Panc1 (cell line): ENCODE results near the gene PFKFB4. TPM values are rescaled to one million over a fixed set of nuclear protein-coding genes. Genes with fewer than 3 reads are reported as not detected.

ENCODE experiments used
- ATAC-seq: fragments of 200-7000 bp; cut with Tn5 transposase; 2 replicates; pipeline ENCODE4 v1.9.1; 2020; ENCODE audit warnings: mild to moderate bottlenecking, moderate library complexity
- BruUV-seq: library from RNA; stranded (reverse); fragments of 400-500 nt; replicated peaks from 2 replicates; lab custom pipeline; 2021; lab: Mats Ljungman, UMichigan
- CTCF ChIA-PET: fragments of 300-600 bp; sonication (Branson Sonifier 250); formaldehyde crosslinking; loops from one replicate; lab custom pipeline; 2022; ENCODE audit warnings: antibody characterized with exemption; lab: Charles Lee
- POLR2A ChIA-PET: fragments of 300-600 bp; sonication (Branson Sonifier 250); formaldehyde crosslinking; loops from one replicate; lab custom pipeline; 2022; ENCODE audit warnings: antibody characterized with exemption; lab: Charles Lee
- DNase-seq: peaks from one replicate; pipeline ENCODE4 v3.0.0-alpha.2; 2010; ENCODE audit warnings: low read depth, low spot score
- H3K27ac ChIP-seq: 2 replicates; pipeline ENCODE4 v1.5.1; 2011; ENCODE audit warnings: mild to moderate bottlenecking, low read length, inconsistent platforms
- H3K27me3 ChIP-seq: fragments of 200-500 bp; sonication (Bioruptor generic); 2 replicates; pipeline ENCODE4 v1.6.0; 2014; ENCODE audit warnings: low read length, inconsistent platforms; ENCODE audit not compliant: control insufficient read depth, insufficient read depth
- H3K36me3 ChIP-seq: fragments of 200-500 bp; sonication (Bioruptor generic); 2 replicates; pipeline ENCODE4 v1.5.1; 2014; ENCODE audit warnings: inconsistent platforms, mild to moderate bottlenecking, low read length, moderate library complexity; ENCODE audit not compliant: control insufficient read depth, insufficient read depth
- H3K4me1 ChIP-seq: 2 replicates; pipeline ENCODE4 v1.5.1; 2011; ENCODE audit warnings: inconsistent platforms, mild to moderate bottlenecking, low read length, moderate library complexity; ENCODE audit not compliant: control insufficient read depth, insufficient read depth
- H3K4me3 ChIP-seq, 2 experiments: 2 replicates each; pipeline ENCODE4 v1.5.1; 2011 to 2012; ENCODE audit warnings: low read depth in 2 of 2, low read length in 2 of 2, mild to moderate bottlenecking in 2 of 2, inconsistent platforms in 1 of 2, moderate library complexity in 1 of 2
- H3K9me3 ChIP-seq: fragments of 200-500 bp; sonication (Bioruptor generic); 2 replicates; pipeline ENCODE4 v1.5.1; 2014; ENCODE audit warnings: low read depth, mild to moderate bottlenecking, inconsistent platforms, low read length, moderate library complexity; ENCODE audit not compliant: control insufficient read depth, insufficient read depth
- CTCF ChIP-seq: fragments of 450-650 bp; IDR thresholded peaks from 2 replicates; pipeline ENCODE4 v1.5.1; 2017; ENCODE audit warnings: mild to moderate bottlenecking
- POLR2AphosphoS5 ChIP-seq: IDR thresholded peaks from 2 replicates; pipeline ENCODE4 v1.6.1; 2012; ENCODE audit warnings: mild to moderate bottlenecking, low read depth, low read length, moderate library complexity
- REST ChIP-seq, 2 experiments: IDR thresholded peaks; 2 replicates each; pipeline ENCODE4 v1.6.1; 2011 to 2012; ENCODE audit warnings: low read depth in 2 of 2, control low read depth in 1 of 2, low read length in 1 of 2, mild to moderate bottlenecking in 1 of 2, moderate library complexity in 1 of 2; ENCODE audit not compliant: insufficient read depth in 1 of 2
- SIN3A ChIP-seq: IDR thresholded peaks from 2 replicates; pipeline ENCODE4 v1.6.1; 2012; ENCODE audit warnings: low read depth, mild to moderate bottlenecking, low read length, moderate library complexity, borderline replicate concordance; ENCODE audit not compliant: insufficient read depth
- TCF7L2 ChIP-seq: IDR thresholded peaks from 2 replicates; pipeline ENCODE4 v1.6.1; 2011; ENCODE audit warnings: mild to moderate bottlenecking, low read depth, low read length, inconsistent platforms
- in situ Hi-C: cut with HindIII; loops from 2 replicates; pipeline ENCODE4 v1.10.0; 2016; ENCODE audit warnings: low sequenced_read_pairs, low pct_unique_long_range_greater_than_20kb
- intact Hi-C: fragments of 100-400 bp; cut with micrococcal nuclease; formaldehyde crosslinking; loops from one replicate; pipeline ENCODE4 v1.10.0; 2022; ENCODE audit not compliant: unreplicated experiment
- total RNA-seq: library from RNA; stranded (reverse); gene quantifications from one replicate; pipeline ENCODE4 v1.2.1, GENCODE V29; 2021; ENCODE audit not compliant: unreplicated experiment

PFKFB4 gene
- total RNA-seq, 1 experiment from 2014 or later, result 6.0 TPM

- no peak overlapping the region for H3K27ac ChIP-seq
- ATAC-seq, result no peak
Observed at GRCh38 chr3:48561045-48561736, 4.6 kb upstream of the PFKFB4 start.

GRCh38 chr3:48560648-48561018 is 4.0 kb upstream of the PFKFB4 start:
- Histone ChIP-seq H3K36me3 (no peaks in the 10 kb centered on the region), H3K4me3 (no peak overlapping the region), H3K9me3 (no peaks in the 10 kb centered on the region), H3K27ac (no peak overlapping the region), H3K4me1 (peaks cover 8% of the 10 kb centered on the region), H3K27me3 (no peaks in the 10 kb centered on the region)
- no TSS peak for BruUV-seq
- in situ Hi-C loops, result no loop called here
- ATAC-seq (no peak), DNase-seq (no peak)
- intact Hi-C loops, result no loop called here
- ChIA-PET CTCF (interaction anchor here (0.6 kb wide), 1 partner anchor 170 kb away, joined by 6 read pairs; no protein-coding TSS in a partner anchor), POLR2A (interaction anchor here (0.6 kb wide), 1 partner anchor 21 kb away, joined by 6 read pairs; no protein-coding TSS in a partner anchor)
- TF ChIP-seq SIN3A, result no peak
- no peak for TF ChIP-seq POLR2AphosphoS5
- TF ChIP-seq CTCF, result no peak
- TF ChIP-seq REST (IDR thresholded peaks at IDR 0.05; ENCODE audit: insufficient read depth in 1 of 2, low read depth in 2 of 2, low read length in 1 of 2), result no peak
- TF ChIP-seq TCF7L2, result no peak

More at GRCh38 chr3:48561045-48561736, 4.6 kb upstream of the PFKFB4 start:
- no peak for DNase-seq
- no peaks in the 10 kb centered on the region for H3K9me3 ChIP-seq
- ChIA-PET CTCF (no interaction called here), POLR2A (interaction anchor here (0.6 kb wide), 1 partner anchor 21 kb away, joined by 6 read pairs; no protein-coding TSS in a partner anchor)
- H3K27me3 ChIP-seq, result no peaks in the 10 kb centered on the region
- H3K4me1 ChIP-seq, result peaks cover 11% of the 10 kb centered on the region
- H3K4me3 ChIP-seq, result no peak overlapping the region
- no peak for TF ChIP-seq REST (IDR thresholded peaks at IDR 0.05; ENCODE audit: insufficient read depth in 1 of 2, low read depth in 2 of 2, low read length in 1 of 2)
- no peak for TF ChIP-seq TCF7L2
- TF ChIP-seq CTCF, result no peak
- TF ChIP-seq POLR2AphosphoS5, result no peak
- TF ChIP-seq SIN3A, result no peak
- intact Hi-C loops, result no loop called here
- in situ Hi-C loops, result no loop called here
- BruUV-seq, result no TSS peak
- H3K36me3 ChIP-seq, result no peaks in the 10 kb centered on the region
